HT1080 (cell line): ENCODE measurements around the gene BLVRA. TPM values are rescaled to one million over a fixed set of nuclear protein-coding genes. Genes with fewer than 3 reads are reported as not detected.
A peak's percentile ranks its signal among the peaks of the same experiment; 100 is the strongest.

Experiments
- DNase-seq: peaks from one replicate; pipeline ENCODE4 v3.0.0-alpha.2; 2015; ENCODE audit warnings: low read depth
- total RNA-seq: library from RNA; depleted of rRNA; stranded (reverse); fragments of >200 nt; shearing (Covaris generic); gene quantifications from 2 replicates; pipeline ENCODE4 v1.2.3, GENCODE V29; 2014

Gene BLVRA
- total RNA-seq, 1 experiment from 2014 or later, result 22.6 TPM

- no peak for DNase-seq
Measured at GRCh38 chr7:43749383-43749940, 9.0 kb upstream of the BLVRA start.

- DNase-seq, result no peak
Measured at GRCh38 chr7:43750016-43750887, 8.2 kb upstream of the BLVRA start.

- DNase-seq, result no peak
Measured at GRCh38 chr7:43752411-43752810, 6.1 kb upstream of the BLVRA start.

GRCh38 chr7:43753271-43753810, 5.1 kb upstream of the BLVRA start:
- DNase-seq, result no peak

- DNase-seq, result no peak
Measured at GRCh38 chr7:43753843-43754242, 4.6 kb upstream of the BLVRA start.

- no peak for DNase-seq
Measured at GRCh38 chr7:43754596-43754995, 3.9 kb upstream of the BLVRA start.

- peak; percentile 70 for DNase-seq
Measured at GRCh38 chr7:43756368-43757072, 2.0 kb upstream of the BLVRA start.

GRCh38 chr7:43757073-43757720, 1.3 kb upstream of the BLVRA start:
- no peak for DNase-seq

GRCh38 chr7:43758822-43759683, 573 bp downstream of the BLVRA start:
- peak; percentile 29 for DNase-seq

GRCh38 chr7:43760861-43761260, 2.4 kb downstream of the BLVRA start:
- no peak for DNase-seq

- DNase-seq, result no peak
Measured at GRCh38 chr7:43761382-43761781, 2.9 kb downstream of the BLVRA start.

- no peak for DNase-seq
Measured at GRCh38 chr7:43761938-43762692, 3.6 kb downstream of the BLVRA start.

GRCh38 chr7:43763183-43763582, 4.7 kb downstream of the BLVRA start:
- DNase-seq, result no peak

- no peak for DNase-seq
Measured at GRCh38 chr7:43764039-43764761, 5.7 kb downstream of the BLVRA start.

GRCh38 chr7:43764807-43765491, 6.5 kb downstream of the BLVRA start:
- DNase-seq, result peak; percentile 29

- no peak for DNase-seq
Measured at GRCh38 chr7:43766564-43766963, 8.1 kb downstream of the BLVRA start.

GRCh38 chr7:43767311-43767710, 8.8 kb downstream of the BLVRA start:
- no peak for DNase-seq

- no peak for DNase-seq
Measured at GRCh38 chr7:43768201-43768886, 9.9 kb downstream of the BLVRA start.
